ENCODE measurements around the gene HSF2. TPM values are rescaled to one million over a fixed set of nuclear protein-coding genes. Genes with fewer than 3 reads are reported as not detected.

HSF2 gene
- total and polyA plus RNA-seq, 2 donors (not counting 1 experiment from before 2014, with no cell fraction given), result 10.6 to 10.8 TPM

DNA sequence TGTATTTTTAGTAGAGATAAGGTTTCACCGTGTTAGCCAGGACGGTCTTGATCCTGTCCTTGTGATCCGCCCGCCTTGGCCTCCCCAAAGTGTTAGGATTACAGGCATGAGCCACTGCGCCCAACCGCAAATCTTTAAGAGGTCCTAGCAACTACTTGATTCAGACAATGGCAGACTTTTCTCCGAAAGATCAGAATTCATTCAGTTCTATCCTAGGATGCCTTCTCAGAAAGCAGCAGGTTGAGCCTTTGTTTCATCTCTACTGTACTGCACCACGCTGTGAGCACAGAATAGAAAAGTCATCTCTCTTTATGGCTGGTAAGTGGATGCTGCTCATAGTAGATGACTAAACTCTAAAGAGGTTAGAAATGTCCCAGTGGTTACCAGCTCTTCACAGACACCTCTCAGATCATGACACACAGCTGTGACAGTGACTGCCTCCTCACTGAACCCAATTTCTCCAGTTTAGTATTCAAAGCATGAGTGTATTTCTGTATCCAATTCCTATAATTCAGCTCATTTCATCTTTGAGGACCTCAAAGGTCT, 6.0 kb upstream of the HSF2 start:
- Mint-ChIP-seq H3K27me3 (peaks cover 17% of the 10 kb centered on the region), H3K4me1 (no peaks in the 10 kb centered on the region), H3K4me3 (no peak overlapping the region), H3K9me3 (ENCODE audit: insufficient read depth) (no peaks in the 10 kb centered on the region), H3K27ac (no peak overlapping the region)
- Histone ChIP-seq H3K4me1 (ENCODE audit: control insufficient read depth in 2 of 2, insufficient read depth in 2 of 2, low read length in 2 of 2) (no peaks in the 10 kb centered on the region), H3K9me3 (ENCODE audit: control extremely low read depth in 1 of 3, control insufficient read depth in 2 of 3, insufficient read depth in 1 of 3, low read length in 2 of 3) (no peaks in the 10 kb centered on the region), H3K9ac (ENCODE audit: low read length) (no peak overlapping the region), H4K20me1 (ENCODE audit: control insufficient read depth, insufficient read depth, low read length, poor library complexity, severe bottlenecking) (no peaks in the 10 kb centered on the region), H3K4me2 (replicated peaks; ENCODE audit: low read depth, low read length, poor library complexity, severe bottlenecking) (no peak overlapping the region), H3K27ac (ENCODE audit: low read length in 2 of 2) (no peak overlapping the region), H3K79me2 (ENCODE audit: control insufficient read depth, insufficient read depth, low read length) (no peaks in the 10 kb centered on the region), H3K36me3 (replicated peaks in 1 of 2; ENCODE audit: control extremely low read depth in 1 of 2, control insufficient read depth in 1 of 2, extremely low read depth in 1 of 2, insufficient read depth in 2 of 2, low read length in 1 of 2) (no peaks in the 10 kb centered on the region), H3K4me3 (ENCODE audit: control extremely low read depth in 1 of 5, extremely low read depth in 1 of 5, insufficient read depth in 1 of 5, low read depth in 2 of 5, low read length in 4 of 5) (no peak overlapping the region), H3K27me3 (replicated peaks in 1 of 4; ENCODE audit: control extremely low read depth in 1 of 4, control insufficient read depth in 3 of 4, insufficient read depth in 4 of 4, low read length in 3 of 4) (peaks cover 0 to 10% (median 0%) of the 10 kb centered on the region in 4 experiments), H2AFZ (ENCODE audit: insufficient read depth, low read depth, low read length, poor library complexity, severe bottlenecking) (no peak overlapping the region)
- DNase-seq, result no peak
- no peak for ATAC-seq (ENCODE audit: low read depth)
- intact Hi-C loops (cut with micrococcal nuclease), result no loop called here
- CTCF ChIA-PET, result interaction anchor here (0.8 kb wide), 1 partner anchor 137 kb away, joined by 3 read pairs; no protein-coding TSS in a partner anchor
- TF ChIP-seq EZH2 (IDR thresholded peaks at IDR 0.05; ENCODE audit: borderline replicate concordance, insufficient read depth, low read depth, low read length, poor library complexity, severe bottlenecking), result no peak
- TF ChIP-seq, protein P1, sequence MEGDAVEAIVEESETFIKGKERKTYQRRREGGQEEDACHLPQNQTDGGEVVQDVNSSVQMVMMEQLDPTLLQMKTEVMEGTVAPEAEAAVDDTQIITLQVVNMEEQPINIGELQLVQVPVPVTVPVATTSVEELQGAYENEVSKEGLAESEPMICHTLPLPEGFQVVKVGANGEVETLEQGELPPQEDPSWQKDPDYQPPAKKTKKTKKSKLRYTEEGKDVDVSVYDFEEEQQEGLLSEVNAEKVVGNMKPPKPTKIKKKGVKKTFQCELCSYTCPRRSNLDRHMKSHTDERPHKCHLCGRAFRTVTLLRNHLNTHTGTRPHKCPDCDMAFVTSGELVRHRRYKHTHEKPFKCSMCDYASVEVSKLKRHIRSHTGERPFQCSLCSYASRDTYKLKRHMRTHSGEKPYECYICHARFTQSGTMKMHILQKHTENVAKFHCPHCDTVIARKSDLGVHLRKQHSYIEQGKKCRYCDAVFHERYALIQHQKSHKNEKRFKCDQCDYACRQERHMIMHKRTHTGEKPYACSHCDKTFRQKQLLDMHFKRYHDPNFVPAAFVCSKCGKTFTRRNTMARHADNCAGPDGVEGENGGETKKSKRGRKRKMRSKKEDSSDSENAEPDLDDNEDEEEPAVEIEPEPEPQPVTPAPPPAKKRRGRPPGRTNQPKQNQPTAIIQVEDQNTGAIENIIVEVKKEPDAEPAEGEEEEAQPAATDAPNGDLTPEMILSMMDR (IDR thresholded peaks at IDR 0.05), result no peak
- POLR2A ChIA-PET, result no interaction called here
- whole genome bisulfite sequencing (ENCODE audit: insufficient coverage), result 86% methylated on average over 7 of the region's 8 CpGs

DNA sequence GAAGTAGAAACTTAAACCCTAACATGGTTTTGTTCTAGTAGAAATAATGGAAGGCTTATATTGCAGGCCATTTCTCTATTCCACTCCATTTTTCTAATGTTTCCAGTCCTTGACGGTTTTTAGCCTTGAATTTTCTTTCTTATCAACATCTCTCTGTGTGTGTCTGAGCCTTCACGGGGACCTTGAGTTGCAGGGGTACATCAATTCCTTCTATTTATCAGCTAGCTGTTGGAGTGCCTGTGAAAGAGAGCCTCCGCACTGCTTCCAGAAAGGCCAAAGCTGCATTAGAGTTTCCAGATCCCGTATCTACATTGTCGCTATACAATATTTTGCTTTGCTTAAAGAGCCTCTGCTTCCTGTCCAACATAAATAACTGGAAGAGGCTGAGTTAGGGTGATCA, 5.4 kb upstream of the HSF2 start:
- no peak for ATAC-seq (ENCODE audit: low read depth)
- POLR2A ChIA-PET, result no interaction called here

More for the DNA sequence above, 5.4 kb upstream of the HSF2 start:
- H4K20me1 ChIP-seq (ENCODE audit: control insufficient read depth, insufficient read depth, low read length, poor library complexity, severe bottlenecking), result no peaks in the 10 kb centered on the region
- CTCF ChIA-PET, result interaction anchor here (0.8 kb wide), 1 partner anchor 136 kb away, joined by 3 read pairs; no protein-coding TSS in a partner anchor
- Mint-ChIP-seq H3K9me3 (ENCODE audit: insufficient read depth) (no peaks in the 10 kb centered on the region), H3K27ac (no peak overlapping the region), H3K4me1 (peaks cover 2% of the 10 kb centered on the region), H3K4me3 (no peak overlapping the region), H3K27me3 (peaks cover 17% of the 10 kb centered on the region)
- peaks cover 1 to 2% of the 10 kb centered on the region in 2 donors for H3K4me1 ChIP-seq (ENCODE audit: control insufficient read depth in 2 of 2, insufficient read depth in 2 of 2, low read length in 2 of 2)
- WGBS (ENCODE audit: insufficient coverage), result no CpG with 5 or more reads among the region's 5 CpGs
- H3K79me2 ChIP-seq (ENCODE audit: control insufficient read depth, insufficient read depth, low read length), result no peaks in the 10 kb centered on the region
- no peak overlapping the region for H3K27ac ChIP-seq (ENCODE audit: low read length in 2 of 2)
- H3K9ac ChIP-seq (ENCODE audit: low read length), result no peak overlapping the region
- intact Hi-C loops (cut with micrococcal nuclease), result no loop called here
- no peak overlapping the region for H2AFZ ChIP-seq (ENCODE audit: insufficient read depth, low read depth, low read length, poor library complexity, severe bottlenecking)
- H3K9me3 ChIP-seq (ENCODE audit: control extremely low read depth in 1 of 3, control insufficient read depth in 2 of 3, insufficient read depth in 1 of 3, low read length in 2 of 3), result no peaks in the 10 kb centered on the region
- H3K27me3 ChIP-seq (replicated peaks in 1 of 4; ENCODE audit: control extremely low read depth in 1 of 4, control insufficient read depth in 3 of 4, insufficient read depth in 4 of 4, low read length in 3 of 4), result peaks cover 0 to 9% (median 0%) of the 10 kb centered on the region in 4 experiments
- no peak overlapping the region for H3K4me2 ChIP-seq (replicated peaks; ENCODE audit: low read depth, low read length, poor library complexity, severe bottlenecking)
- H3K36me3 ChIP-seq (replicated peaks in 1 of 2; ENCODE audit: control extremely low read depth in 1 of 2, control insufficient read depth in 1 of 2, extremely low read depth in 1 of 2, insufficient read depth in 2 of 2, low read length in 1 of 2), result no peaks in the 10 kb centered on the region
- no peak overlapping the region for H3K4me3 ChIP-seq (ENCODE audit: control extremely low read depth in 1 of 5, extremely low read depth in 1 of 5, insufficient read depth in 1 of 5, low read depth in 2 of 5, low read length in 4 of 5)
- TF ChIP-seq, protein P1 (IDR thresholded peaks at IDR 0.05), result no peak
- TF ChIP-seq EZH2 (IDR thresholded peaks at IDR 0.05; ENCODE audit: borderline replicate concordance, insufficient read depth, low read depth, low read length, poor library complexity, severe bottlenecking), result no peak
- DNase-seq, result no peak

Measured in B cell (primary cell).